ENCODE measurements around the gene DLG2.

DNA sequence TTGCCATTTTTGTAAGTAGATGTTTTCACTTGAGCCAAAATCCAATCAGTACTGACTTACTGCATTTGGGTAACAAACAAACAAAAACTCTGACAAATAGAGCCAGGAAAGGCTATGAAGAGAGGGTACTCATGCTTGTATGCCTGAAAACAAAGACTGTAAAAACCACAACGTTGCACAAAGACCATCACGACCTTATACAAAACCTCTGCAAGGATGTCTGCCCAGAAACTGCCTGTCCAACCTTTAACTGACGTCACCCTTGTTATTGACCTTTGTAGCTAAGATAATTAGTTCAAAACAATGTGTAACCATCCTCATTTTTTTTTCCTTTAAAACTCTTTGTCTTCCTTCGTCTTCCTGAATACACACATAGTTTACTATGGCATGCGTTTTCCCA is 38.6 kb upstream of the DLG2 start:
- TF ChIP-seq CTCF (IDR thresholded peaks at IDR 0.05) (no peak), POLR2A (IDR thresholded peaks at IDR 0.05) (no peak), POLR2AphosphoS5 (IDR thresholded peaks at IDR 0.05) (no peak)

All from sigmoid colon (tissue), 4 donors.